Epidermal melanocyte (primary cell): ENCODE measurements around the gene ISM1.
"Not testable (repeated sequence)": the region's sequence is repeated elsewhere in the genome, so short reads cannot be mapped to it uniquely, and the experiment has no call there.

Experiments
- DNase-seq: peaks from one replicate; pipeline ENCODE4 v3.0.0; 2011; ENCODE audit warnings: low spot score; ENCODE audit not compliant: insufficient read length

The ISM1 gene

GRCh38 chr20:13221673-13222318 lies 722 bp downstream of the ISM1 start:
- peak; percentile 56 for DNase-seq

GRCh38 chr20:13222319-13222716 lies 1.2 kb downstream of the ISM1 start:
- DNase-seq: no peak

- no peak for DNase-seq
Observed at GRCh38 chr20:13223736-13224520, 2.9 kb downstream of the ISM1 start.

- DNase-seq: no peak
Observed at GRCh38 chr20:13226367-13226766, 5.3 kb downstream of the ISM1 start.

GRCh38 chr20:13228771-13229170 lies 7.7 kb downstream of the ISM1 start:
- DNase-seq: no peak

- DNase-seq: no peak
Observed at GRCh38 chr20:13229538-13229937, 8.5 kb downstream of the ISM1 start.

GRCh38 chr20:13231031-13231752 lies 10.1 kb downstream of the ISM1 start:
- DNase-seq: no peak

GRCh38 chr20:13232999-13233398 lies 11.9 kb downstream of the ISM1 start:
- no peak for DNase-seq

- DNase-seq: no peak
Observed at GRCh38 chr20:13234961-13235360, 13.9 kb downstream of the ISM1 start.

GRCh38 chr20:13236360-13236759 lies 15.3 kb downstream of the ISM1 start:
- not testable (repeated sequence) for DNase-seq

- DNase-seq: no peak
Observed at GRCh38 chr20:13236990-13237720, 16.1 kb downstream of the ISM1 start.

GRCh38 chr20:13238001-13238653 lies 17.1 kb downstream of the ISM1 start:
- no peak for DNase-seq

GRCh38 chr20:13243826-13244376 lies 22.8 kb downstream of the ISM1 start:
- no peak for DNase-seq

GRCh38 chr20:13245250-13245723 lies 24.2 kb downstream of the ISM1 start:
- no peak for DNase-seq

- DNase-seq: no peak
Observed at GRCh38 chr20:13249118-13249797, 28.2 kb downstream of the ISM1 start.

GRCh38 chr20:13249798-13250170 lies 28.7 kb downstream of the ISM1 start:
- no peak for DNase-seq

GRCh38 chr20:13250251-13250650 lies 29.2 kb downstream of the ISM1 start:
- DNase-seq: no peak

GRCh38 chr20:13251106-13251903 lies 30.2 kb downstream of the ISM1 start:
- DNase-seq: no peak

GRCh38 chr20:13251904-13252297 lies 30.8 kb downstream of the ISM1 start:
- no peak for DNase-seq
